Esophagus muscularis mucosa (tissue), 4 donors: Measurements from ENCODE around the gene GCK.

Experiments used
- CTCF ChIP-seq, 3 experiments: fragments of 200-600 bp in 2 of 3; fragments of 450-650 bp in 1 of 3; sonication (generic) in 2 of 3; IDR thresholded peaks; one replicate each; pipeline ENCODE4 v1.5.1; 2017 to 2019; ENCODE audit warnings: antibody characterized with exemption in 3 of 3, mild to moderate bottlenecking in 2 of 3, moderate library complexity in 1 of 3
- EP300 ChIP-seq: sonication (generic); formaldehyde crosslinking; IDR thresholded peaks from one replicate; pipeline ENCODE4 v1.6.1; 2017; ENCODE audit warnings: antibody characterized with exemption
- POLR2A ChIP-seq: fragments of 450-650 bp; IDR thresholded peaks from one replicate; pipeline ENCODE4 v1.6.1; 2017; ENCODE audit warnings: antibody characterized with exemption, moderate library complexity, mild to moderate bottlenecking, low read depth

- TF ChIP-seq POLR2A, result no peak
- no peak for TF ChIP-seq CTCF (IDR thresholded peaks at IDR 0.05)
- TF ChIP-seq EP300, result no peak
Measured at GRCh38 chr7:44152971-44153947, 36.0 kb downstream of the GCK start.
